NCI-H2107 (cell line): ENCODE measurements around the gene NUSAP1.
"Not testable (repeated sequence)": the region's sequence is repeated elsewhere in the genome, so short reads cannot be mapped to it uniquely, and the experiment has no call there.

Experiments used
- DNase-seq: peaks from one replicate; lab custom pipeline; 2025; lab: John Stamatoyannopoulos, UW

The NUSAP1 gene

DNA sequence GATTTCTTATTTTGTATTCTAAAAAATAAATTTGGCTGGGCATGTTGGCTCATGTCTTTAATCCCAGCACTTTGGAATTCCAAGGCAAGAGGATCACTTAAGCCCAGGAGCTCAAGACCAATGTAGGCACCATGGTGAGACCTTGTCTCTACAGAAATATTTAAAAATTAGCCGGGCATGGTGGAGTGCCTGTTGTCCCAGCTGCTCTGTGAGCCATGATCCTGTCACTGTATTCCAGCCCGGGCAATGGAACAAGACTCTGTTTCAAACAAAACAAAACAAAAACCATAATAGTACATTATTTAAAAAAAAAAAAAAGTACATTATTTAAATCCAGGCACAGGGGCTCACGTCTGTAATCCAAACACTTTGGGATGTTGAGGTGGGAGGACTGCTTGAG lies 78.8 kb downstream of the NUSAP1 start:
- no peak for DNase-seq

GRCh38 chr15:41416128-41416741 lies 83.6 kb downstream of the NUSAP1 start:
- DNase-seq, result no peak

GRCh38 chr15:41416742-41417417 lies 84.2 kb downstream of the NUSAP1 start, which contains the start of gene RTF1:
RTF1 (plus strand) TSS chr15:41417095; CDS start chr15:41417116, 21 bp downstream.
- peak; percentile 78 for DNase-seq

DNA sequence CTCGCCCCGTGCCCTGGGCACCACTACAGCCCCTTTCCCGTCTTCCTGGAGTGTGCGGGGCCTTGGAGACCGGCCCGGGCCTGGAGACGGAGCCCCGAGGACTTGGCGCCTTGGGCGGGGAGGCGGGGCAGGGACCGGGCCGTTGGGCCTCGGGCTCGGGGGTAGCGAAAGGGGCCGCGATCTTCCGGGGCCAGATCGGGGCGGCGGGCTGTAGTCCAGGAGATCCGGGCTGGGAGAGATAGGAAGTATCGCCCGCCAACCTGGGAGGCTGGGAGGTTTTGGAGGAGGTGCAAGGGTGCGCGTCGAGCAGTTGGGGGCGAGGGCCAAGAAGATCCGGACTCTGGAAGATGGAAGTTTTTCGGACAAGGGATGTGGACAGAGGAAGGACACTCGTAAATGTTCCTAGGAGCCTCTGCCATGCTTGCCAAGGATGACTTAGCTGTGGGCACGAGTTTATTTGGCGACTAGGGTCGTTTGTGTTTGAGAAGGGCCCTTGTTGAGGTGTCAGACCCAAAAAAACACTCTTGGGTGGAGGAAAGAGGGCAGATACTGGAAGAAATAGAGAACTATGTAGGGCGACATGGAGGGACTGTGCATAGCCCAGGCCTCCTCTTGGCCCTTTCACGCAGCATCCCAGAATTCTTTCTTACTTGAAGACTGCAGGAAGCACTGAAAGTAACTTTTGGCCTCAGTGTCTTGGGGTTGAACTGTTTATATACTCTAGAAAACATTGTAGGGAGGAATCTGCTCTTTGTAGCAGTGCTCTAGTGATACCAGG lies 84.9 kb downstream of the NUSAP1 start:
- no peak for DNase-seq

DNA sequence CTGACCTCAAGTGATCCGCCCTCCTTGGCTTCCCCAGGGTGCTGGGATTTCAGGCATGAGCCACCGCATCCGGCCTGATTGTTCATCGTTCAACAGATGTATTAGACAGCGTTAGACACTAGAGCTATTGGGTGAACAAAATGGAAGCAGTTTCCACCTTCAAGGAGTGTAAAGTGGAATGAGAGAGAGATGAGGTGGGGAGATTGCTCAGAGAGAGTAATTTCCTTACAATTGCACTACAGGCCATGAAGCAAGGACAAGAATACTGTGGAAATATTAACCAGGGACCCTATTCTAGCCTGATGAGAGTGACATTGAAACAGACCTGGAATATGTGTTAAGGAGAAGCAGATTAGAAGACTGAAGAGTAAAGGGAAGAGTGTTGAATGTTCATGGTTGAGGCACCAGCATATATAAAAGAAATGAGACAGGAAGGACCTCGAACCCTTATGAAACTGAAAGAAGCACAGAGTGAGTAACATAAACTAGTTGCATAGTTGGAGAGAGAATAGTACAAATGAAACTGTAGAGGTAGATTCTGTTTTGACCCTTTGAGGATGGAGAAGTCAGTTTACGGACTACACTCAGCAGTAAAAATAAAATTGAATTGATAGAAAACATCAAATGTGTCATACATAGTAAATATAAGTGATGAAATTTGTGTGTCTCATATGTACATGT lies 91.4 kb downstream of the NUSAP1 start:
- DNase-seq, result no peak

DNA sequence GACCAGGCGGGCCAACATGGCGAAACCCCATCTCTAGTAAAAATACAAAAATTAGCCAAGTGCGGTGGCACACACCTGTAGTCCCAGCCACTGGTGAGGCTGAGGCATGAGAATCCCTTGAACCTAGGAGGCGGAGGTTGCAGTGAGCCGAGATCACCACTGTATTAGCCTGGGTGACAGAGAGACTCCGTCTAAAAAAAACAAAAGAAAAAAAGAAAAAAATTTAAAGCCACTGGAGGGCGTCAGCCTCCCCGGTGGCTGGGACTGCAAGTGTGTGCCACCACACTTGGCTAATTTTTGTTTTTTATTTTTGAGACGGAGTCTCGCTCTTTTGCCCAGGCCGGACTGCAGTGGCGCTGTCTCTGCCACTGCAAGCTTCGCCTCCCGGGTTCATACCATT lies 92.1 kb downstream of the NUSAP1 start:
- no peak for DNase-seq

- DNase-seq, result not testable (repeated sequence)
Observed at GRCh38 chr15:41425907-41426306, 93.2 kb downstream of the NUSAP1 start.

GRCh38 chr15:41429003-41429890 lies 96.6 kb downstream of the NUSAP1 start:
- DNase-seq, result no peak
